Uterus (tissue), 2 donors: ENCODE data around the gene YPEL3.

Experiments used
- CTCF ChIP-seq, 4 experiments: fragments of 200-600 bp in 2 of 4; fragments of 450-650 bp in 2 of 4; sonication (generic) in 2 of 4; IDR thresholded peaks; one replicate each; pipeline ENCODE4 v1.5.1; 2016 to 2019; ENCODE audit warnings: antibody characterized with exemption in 4 of 4, mild to moderate bottlenecking in 2 of 4, moderate library complexity in 1 of 4
- POLR2A ChIP-seq, 2 donors: fragments of 450-650 bp; IDR thresholded peaks; one replicate each; pipeline ENCODE4 v1.6.1; 2016; ENCODE audit warnings: antibody characterized with exemption in 2 of 2, mild to moderate bottlenecking in 1 of 2, moderate library complexity in 1 of 2

- TF ChIP-seq CTCF (IDR thresholded peaks at IDR 0.05) (no peak), POLR2A (IDR thresholded peaks at IDR 0.05) (no peak)
These were observed 49.8 kb downstream of the YPEL3 start for GRCh38 chr16:30046178-30046577.
